ENCODE results near the gene MEGF6. TPM values are rescaled to one million over a fixed set of nuclear protein-coding genes. Genes with fewer than 3 reads are reported as not detected.

MEGF6 gene
- total and polyA plus RNA-seq, 4 donors: 53.7 to 332 (median 157) TPM

- H3K27ac ChIP-seq (ENCODE audit: low read depth in 1 of 2, low read length in 2 of 2): no peak overlapping the region
- DNase-seq: no peak
- H3K4me3 ChIP-seq (ENCODE audit: low read length in 2 of 2): no peak overlapping the region
- ATAC-seq (ENCODE audit: low FRiP score): no peak
- H3K9me3 ChIP-seq (ENCODE audit: control insufficient read depth, low read length): no peaks in the 10 kb centered on the region
- intact Hi-C loops (cut with DNase I): no loop called here
- H3K27me3 ChIP-seq (ENCODE audit: control insufficient read depth in 1 of 2, insufficient read depth in 2 of 2, low read length in 1 of 2): no peaks in the 10 kb centered on the region
- no peaks in the 10 kb centered on the region for H3K4me1 ChIP-seq (ENCODE audit: control insufficient read depth in 1 of 2, insufficient read depth in 2 of 2, low read length in 2 of 2)
- 39 to 40% methylated on average over 13 of the region's 13 CpGs for WGBS, 2 donors
- no peaks in the 10 kb centered on the region for H3K36me3 ChIP-seq (ENCODE audit: control insufficient read depth in 1 of 2, insufficient read depth in 2 of 2, low read length in 1 of 2)
These were observed 42.4 kb downstream of the MEGF6 start for GRCh38 chr1:3568815-3569435.

- DNase-seq (no peak), ATAC-seq (ENCODE audit: low FRiP score) (no peak)
- no peaks in the 10 kb centered on the region for H3K4me1 ChIP-seq (ENCODE audit: control insufficient read depth in 1 of 2, insufficient read depth in 2 of 2, low read length in 2 of 2)
- no peaks in the 10 kb centered on the region for H3K36me3 ChIP-seq (ENCODE audit: control insufficient read depth in 1 of 2, insufficient read depth in 2 of 2, low read length in 1 of 2)
- H3K9me3 ChIP-seq (ENCODE audit: control insufficient read depth, low read length): no peaks in the 10 kb centered on the region
- no peak overlapping the region for H3K27ac ChIP-seq (ENCODE audit: low read depth in 1 of 2, low read length in 2 of 2)
- no peaks in the 10 kb centered on the region for H3K27me3 ChIP-seq (ENCODE audit: control insufficient read depth in 1 of 2, insufficient read depth in 2 of 2, low read length in 1 of 2)
- no peak overlapping the region for H3K4me3 ChIP-seq (ENCODE audit: low read length in 2 of 2)
- intact Hi-C loops (cut with DNase I): no loop called here
- 92 to 94% methylated on average over 29 to 32 of the region's 32 CpGs for WGBS, 2 donors
These were observed 44.1 kb downstream of the MEGF6 start for GRCh38 chr1:3566951-3567804.

- H3K9me3 ChIP-seq (ENCODE audit: control insufficient read depth, low read length): no peaks in the 10 kb centered on the region
- H3K36me3 ChIP-seq (ENCODE audit: control insufficient read depth in 1 of 2, insufficient read depth in 2 of 2, low read length in 1 of 2): no peaks in the 10 kb centered on the region
- no peak overlapping the region for H3K4me3 ChIP-seq (ENCODE audit: low read length in 2 of 2)
- H3K27ac ChIP-seq (ENCODE audit: low read depth in 1 of 2, low read length in 2 of 2): no peak overlapping the region
- no peaks in the 10 kb centered on the region for H3K27me3 ChIP-seq (ENCODE audit: control insufficient read depth in 1 of 2, insufficient read depth in 2 of 2, low read length in 1 of 2)
- ATAC-seq (ENCODE audit: low FRiP score) (no peak), DNase-seq (no peak)
- WGBS, 2 donors: 83 to 91% methylated on average over 27 of the region's 27 CpGs
- no peaks in the 10 kb centered on the region for H3K4me1 ChIP-seq (ENCODE audit: control insufficient read depth in 1 of 2, insufficient read depth in 2 of 2, low read length in 2 of 2)
- intact Hi-C loops (cut with DNase I): no loop called here
These were observed 45.1 kb downstream of the MEGF6 start for GRCh38 chr1:3566003-3566885.

- 76 to 77% methylated on average over 29 of the region's 29 CpGs for WGBS, 2 donors
- Histone ChIP-seq H3K27me3 (ENCODE audit: control insufficient read depth in 1 of 2, insufficient read depth in 2 of 2, low read length in 1 of 2) (no peaks in the 10 kb centered on the region), H3K36me3 (ENCODE audit: control insufficient read depth in 1 of 2, insufficient read depth in 2 of 2, low read length in 1 of 2) (no peaks in the 10 kb centered on the region), H3K4me3 (ENCODE audit: low read length in 2 of 2) (no peak overlapping the region), H3K27ac (ENCODE audit: low read depth in 1 of 2, low read length in 2 of 2) (no peak overlapping the region), H3K9me3 (ENCODE audit: control insufficient read depth, low read length) (no peaks in the 10 kb centered on the region), H3K4me1 (ENCODE audit: control insufficient read depth in 1 of 2, insufficient read depth in 2 of 2, low read length in 2 of 2) (no peaks in the 10 kb centered on the region)
- DNase-seq (no peak), ATAC-seq (ENCODE audit: low FRiP score) (no peak)
- intact Hi-C loops (cut with DNase I): loop anchor here (1.0 to 2.0 kb wide), 2 partner anchors 54 kb away; no protein-coding TSS in a partner anchor
These were observed 46.1 kb downstream of the MEGF6 start for GRCh38 chr1:3564921-3565831.

- ATAC-seq (ENCODE audit: low FRiP score) (no peak), DNase-seq (no peak)
- Histone ChIP-seq H3K4me3 (ENCODE audit: low read length in 2 of 2) (no peak overlapping the region), H3K27ac (ENCODE audit: low read depth in 1 of 2, low read length in 2 of 2) (no peak overlapping the region), H3K9me3 (ENCODE audit: control insufficient read depth, low read length) (no peaks in the 10 kb centered on the region), H3K36me3 (ENCODE audit: control insufficient read depth in 1 of 2, insufficient read depth in 2 of 2, low read length in 1 of 2) (no peaks in the 10 kb centered on the region), H3K27me3 (ENCODE audit: control insufficient read depth in 1 of 2, insufficient read depth in 2 of 2, low read length in 1 of 2) (no peaks in the 10 kb centered on the region), H3K4me1 (ENCODE audit: control insufficient read depth in 1 of 2, insufficient read depth in 2 of 2, low read length in 2 of 2) (no peaks in the 10 kb centered on the region)
- WGBS, 2 donors: 90 to 91% methylated on average over 10 of the region's 10 CpGs
- intact Hi-C loops (cut with DNase I): loop anchor here in 1 of 2 donors (2.0 kb wide), 1 partner anchor 55 kb away; no protein-coding TSS in a partner anchor
These were observed 47.7 kb downstream of the MEGF6 start for GRCh38 chr1:3563610-3564009.

GRCh38 chr1:3563125-3563524, 48.2 kb downstream of the MEGF6 start:
- 94 to 95% methylated on average over 12 of the region's 12 CpGs for WGBS, 2 donors

GRCh38 chr1:3562712-3563111, 48.6 kb downstream of the MEGF6 start:
- Histone ChIP-seq H3K4me1 (ENCODE audit: control insufficient read depth in 1 of 2, insufficient read depth in 2 of 2, low read length in 2 of 2) (no peaks in the 10 kb centered on the region), H3K27ac (ENCODE audit: low read depth in 1 of 2, low read length in 2 of 2) (no peak overlapping the region), H3K27me3 (ENCODE audit: control insufficient read depth in 1 of 2, insufficient read depth in 2 of 2, low read length in 1 of 2) (no peaks in the 10 kb centered on the region), H3K4me3 (ENCODE audit: low read length in 2 of 2) (no peak overlapping the region), H3K36me3 (ENCODE audit: control insufficient read depth in 1 of 2, insufficient read depth in 2 of 2, low read length in 1 of 2) (no peaks in the 10 kb centered on the region), H3K9me3 (ENCODE audit: control insufficient read depth, low read length) (no peaks in the 10 kb centered on the region)
- ATAC-seq (ENCODE audit: low FRiP score): no peak
- WGBS, 2 donors: 85 to 87% methylated on average over 8 of the region's 8 CpGs
- DNase-seq: no peak
- intact Hi-C loops (cut with DNase I): no loop called here

More at GRCh38 chr1:3563125-3563524, 48.2 kb downstream of the MEGF6 start:
- intact Hi-C loops (cut with DNase I): no loop called here
- Histone ChIP-seq H3K27ac (ENCODE audit: low read depth in 1 of 2, low read length in 2 of 2) (no peak overlapping the region), H3K36me3 (ENCODE audit: control insufficient read depth in 1 of 2, insufficient read depth in 2 of 2, low read length in 1 of 2) (no peaks in the 10 kb centered on the region), H3K4me1 (ENCODE audit: control insufficient read depth in 1 of 2, insufficient read depth in 2 of 2, low read length in 2 of 2) (no peaks in the 10 kb centered on the region), H3K27me3 (ENCODE audit: control insufficient read depth in 1 of 2, insufficient read depth in 2 of 2, low read length in 1 of 2) (no peaks in the 10 kb centered on the region), H3K4me3 (ENCODE audit: low read length in 2 of 2) (no peak overlapping the region), H3K9me3 (ENCODE audit: control insufficient read depth, low read length) (no peaks in the 10 kb centered on the region)
- no peak for ATAC-seq (ENCODE audit: low FRiP score)
- DNase-seq: no peak

- Histone ChIP-seq H3K9me3 (ENCODE audit: control insufficient read depth, low read length) (no peaks in the 10 kb centered on the region), H3K27me3 (ENCODE audit: control insufficient read depth in 1 of 2, insufficient read depth in 2 of 2, low read length in 1 of 2) (no peaks in the 10 kb centered on the region), H3K27ac (ENCODE audit: low read depth in 1 of 2, low read length in 2 of 2) (no peak overlapping the region), H3K36me3 (ENCODE audit: control insufficient read depth in 1 of 2, insufficient read depth in 2 of 2, low read length in 1 of 2) (no peaks in the 10 kb centered on the region), H3K4me1 (ENCODE audit: control insufficient read depth in 1 of 2, insufficient read depth in 2 of 2, low read length in 2 of 2) (no peaks in the 10 kb centered on the region), H3K4me3 (ENCODE audit: low read length in 2 of 2) (no peak overlapping the region)
- no peak for DNase-seq
- WGBS, 2 donors: 64 to 71% methylated on average over 13 of the region's 13 CpGs
- intact Hi-C loops (cut with DNase I): no loop called here
- no peak for ATAC-seq (ENCODE audit: low FRiP score)
These were observed 49.6 kb downstream of the MEGF6 start for GRCh38 chr1:3561702-3562101.
